Measurements from ENCODE around the gene PRKCE.

- TF ChIP-seq CTCF (IDR thresholded peaks at IDR 0.05), result no peak
- no peak for TF ChIP-seq EZH2 (IDR thresholded peaks at IDR 0.05; ENCODE audit: borderline replicate concordance, insufficient read depth, low read depth, low read length, poor library complexity, severe bottlenecking)
Observed at GRCh38 chr2:45990131-45990530, 338.7 kb downstream of the PRKCE start.
